ENCODE measurements around the gene ZFP36L2. TPM values are rescaled to one million over a fixed set of nuclear protein-coding genes. Genes with fewer than 3 reads are reported as not detected.

The ZFP36L2 gene
- total and polyA plus RNA-seq, 12 donors, result 8.4 to 333 (median 107) TPM

DNA sequence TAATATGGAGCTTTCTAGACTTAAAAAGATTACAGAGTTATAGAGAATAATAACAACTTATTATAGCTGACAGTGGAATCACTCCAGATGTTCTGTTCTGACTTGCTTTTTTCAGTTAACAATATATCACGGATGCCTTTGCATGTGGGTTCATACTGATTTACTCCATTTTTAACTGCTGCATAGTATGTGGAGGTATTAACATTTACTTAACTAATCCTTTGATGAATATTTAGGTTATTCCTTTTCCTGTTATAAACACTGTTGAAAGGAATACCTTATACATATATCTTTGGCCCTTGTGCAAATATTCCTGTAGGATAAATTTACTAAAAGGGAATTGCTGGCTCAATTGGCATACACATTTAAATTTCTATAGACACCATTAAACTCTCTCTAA lies 33.1 kb upstream of the ZFP36L2 start:
- no peaks in the 10 kb centered on the region for H3K27me3 ChIP-seq
- no peak overlapping the region for H3K27ac ChIP-seq
- H3K9me3 ChIP-seq (replicated peaks in 1 of 3), result no peaks in the 10 kb centered on the region
- H3K4me1 ChIP-seq (replicated peaks in 1 of 2), result peaks cover 21 to 31% of the 10 kb centered on the region in 2 donors
- H3K4me3 ChIP-seq, result no peak overlapping the region
- DNase-seq, result no peak
- no peak for TF ChIP-seq POLR2A (IDR thresholded peaks at IDR 0.05)
- TF ChIP-seq, protein P1, sequence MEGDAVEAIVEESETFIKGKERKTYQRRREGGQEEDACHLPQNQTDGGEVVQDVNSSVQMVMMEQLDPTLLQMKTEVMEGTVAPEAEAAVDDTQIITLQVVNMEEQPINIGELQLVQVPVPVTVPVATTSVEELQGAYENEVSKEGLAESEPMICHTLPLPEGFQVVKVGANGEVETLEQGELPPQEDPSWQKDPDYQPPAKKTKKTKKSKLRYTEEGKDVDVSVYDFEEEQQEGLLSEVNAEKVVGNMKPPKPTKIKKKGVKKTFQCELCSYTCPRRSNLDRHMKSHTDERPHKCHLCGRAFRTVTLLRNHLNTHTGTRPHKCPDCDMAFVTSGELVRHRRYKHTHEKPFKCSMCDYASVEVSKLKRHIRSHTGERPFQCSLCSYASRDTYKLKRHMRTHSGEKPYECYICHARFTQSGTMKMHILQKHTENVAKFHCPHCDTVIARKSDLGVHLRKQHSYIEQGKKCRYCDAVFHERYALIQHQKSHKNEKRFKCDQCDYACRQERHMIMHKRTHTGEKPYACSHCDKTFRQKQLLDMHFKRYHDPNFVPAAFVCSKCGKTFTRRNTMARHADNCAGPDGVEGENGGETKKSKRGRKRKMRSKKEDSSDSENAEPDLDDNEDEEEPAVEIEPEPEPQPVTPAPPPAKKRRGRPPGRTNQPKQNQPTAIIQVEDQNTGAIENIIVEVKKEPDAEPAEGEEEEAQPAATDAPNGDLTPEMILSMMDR (IDR thresholded peaks at IDR 0.05), result no peak
- WGBS, 4 donors, result 90 to 100% (median 95%) methylated on average over 1 of the region's 1 CpG
- intact Hi-C loops (cut with DNase I), result no loop called here
- no peaks in the 10 kb centered on the region for H3K36me3 ChIP-seq (replicated peaks in 1 of 2)

DNA sequence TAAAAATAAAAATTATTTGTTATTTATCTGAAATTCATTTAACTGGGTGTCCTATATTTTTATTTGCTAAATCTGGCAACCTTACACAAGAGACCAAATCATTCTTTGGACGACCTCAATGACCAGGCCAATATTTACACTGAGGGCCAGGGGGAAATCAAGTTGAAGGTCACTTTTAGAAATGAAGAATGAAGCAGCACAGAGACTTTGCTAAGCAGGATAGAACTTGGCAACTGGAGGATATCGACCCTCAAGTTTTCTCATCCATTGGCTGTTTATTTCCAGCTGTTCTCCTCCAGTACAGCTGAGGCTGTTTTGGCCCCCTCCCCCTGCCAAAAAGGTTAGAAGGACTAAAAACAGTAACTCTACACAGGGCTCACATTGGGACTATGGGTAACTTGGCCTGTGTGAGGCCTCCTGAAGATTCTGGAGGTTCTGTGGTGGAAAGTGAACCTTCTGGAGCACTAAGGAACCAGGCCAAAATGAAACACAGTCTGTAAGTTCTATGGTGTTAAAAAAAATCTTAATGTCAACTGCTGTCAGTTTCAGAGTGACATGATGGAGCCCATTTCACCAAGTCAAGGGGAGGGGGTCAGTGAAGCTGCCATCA lies 32.2 kb upstream of the ZFP36L2 start:
- no peak for DNase-seq
- peak overlapping the region in 2 of 5 donors; percentile 43 to 70 for H3K27ac ChIP-seq
- no peak for TF ChIP-seq POLR2A (IDR thresholded peaks at IDR 0.05)
- peaks cover 21 to 31% of the 10 kb centered on the region in 2 donors for H3K4me1 ChIP-seq (replicated peaks in 1 of 2)
- no peaks in the 10 kb centered on the region for H3K9me3 ChIP-seq (replicated peaks in 1 of 3)
- no peaks in the 10 kb centered on the region for H3K27me3 ChIP-seq
- WGBS, 4 donors, result 30 to 44% (median 38%) methylated on average over 2 of the region's 2 CpGs
- no peaks in the 10 kb centered on the region for H3K36me3 ChIP-seq (replicated peaks in 1 of 2)
- intact Hi-C loops (cut with DNase I), result no loop called here
- no peak overlapping the region for H3K4me3 ChIP-seq

DNA sequence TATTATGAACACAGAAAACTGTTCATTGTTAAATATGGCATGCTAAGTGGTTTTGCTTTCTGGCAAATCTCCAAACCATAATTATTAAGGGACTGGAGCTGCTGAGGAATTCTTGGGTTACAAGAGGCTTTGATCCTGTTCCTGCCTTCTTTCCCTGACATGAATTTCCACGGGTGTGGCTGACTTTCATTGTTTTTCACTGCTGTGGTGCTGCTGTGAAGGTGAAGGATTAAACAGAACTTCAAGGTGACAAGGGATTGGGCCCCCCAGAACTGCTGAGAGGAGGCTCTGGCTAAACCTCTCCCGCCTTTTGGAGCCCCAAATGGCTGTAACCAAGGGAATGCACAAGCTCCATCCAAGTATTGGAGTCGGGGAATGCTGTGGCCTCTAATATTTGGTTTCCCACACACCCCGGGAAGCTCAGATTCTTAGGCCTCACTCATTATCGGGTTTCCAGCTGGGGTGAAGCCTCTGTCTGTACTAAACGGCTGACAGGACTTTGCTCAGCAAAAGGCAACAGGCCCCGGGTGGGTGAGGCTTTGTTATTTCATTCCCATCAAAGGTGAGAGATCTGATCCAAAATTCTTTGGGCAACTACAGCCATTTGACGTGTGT lies 29.0 kb upstream of the ZFP36L2 start:
- Histone ChIP-seq H3K9me3 (replicated peaks in 1 of 3) (no peaks in the 10 kb centered on the region), H3K36me3 (replicated peaks in 1 of 2) (no peaks in the 10 kb centered on the region), H3K27ac (no peak overlapping the region), H3K27me3 (no peaks in the 10 kb centered on the region), H3K4me3 (no peak overlapping the region), H3K4me1 (replicated peaks in 1 of 2) (peaks cover 21 to 32% of the 10 kb centered on the region in 2 donors)
- intact Hi-C loops (cut with DNase I), result no loop called here
- no peak for DNase-seq
- no peak for TF ChIP-seq POLR2A (IDR thresholded peaks at IDR 0.05)
- TF ChIP-seq, protein P1 (IDR thresholded peaks at IDR 0.05), result no peak
- WGBS, 4 donors, result 74 to 82% (median 81%) methylated on average over 7 to 8 of the region's 8 CpGs

DNA sequence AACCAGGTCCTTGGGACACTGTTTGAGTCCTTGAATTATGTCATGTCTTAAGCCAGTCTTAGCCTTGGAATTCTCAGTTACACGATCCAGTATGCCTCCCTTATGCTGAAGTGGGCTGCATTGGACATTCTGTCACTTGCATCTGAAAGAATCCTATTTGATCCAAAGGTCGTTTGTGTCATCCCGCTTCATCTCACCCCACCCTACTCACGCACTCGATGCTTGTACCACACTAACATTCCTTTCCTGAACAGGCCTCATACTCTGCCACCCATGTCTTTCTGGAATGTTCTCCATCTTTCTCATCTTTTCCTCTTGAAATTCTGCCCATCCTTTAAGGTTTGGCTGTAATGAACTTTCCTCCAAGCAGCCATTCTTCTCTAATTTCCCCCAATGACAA lies 27.9 kb upstream of the ZFP36L2 start:
- H3K27ac ChIP-seq, result no peak overlapping the region

More for the DNA sequence above, 27.9 kb upstream of the ZFP36L2 start:
- no peaks in the 10 kb centered on the region for H3K9me3 ChIP-seq (replicated peaks in 1 of 3)
- no peak overlapping the region for H3K4me3 ChIP-seq
- 83 to 89% (median 87%) methylated on average over 5 of the region's 5 CpGs for WGBS, 4 donors
- intact Hi-C loops (cut with DNase I), result no loop called here
- TF ChIP-seq, protein P1 (IDR thresholded peaks at IDR 0.05), result no peak
- TF ChIP-seq POLR2A (IDR thresholded peaks at IDR 0.05), result no peak
- DNase-seq, result no peak
- no peaks in the 10 kb centered on the region for H3K36me3 ChIP-seq (replicated peaks in 1 of 2)
- H3K27me3 ChIP-seq, result no peaks in the 10 kb centered on the region
- peaks cover 21 to 32% of the 10 kb centered on the region in 2 donors for H3K4me1 ChIP-seq (replicated peaks in 1 of 2)
